ENCODE measurements around the gene APOO. TPM values are rescaled to one million over a fixed set of nuclear protein-coding genes. Genes with fewer than 3 reads are reported as not detected.

APOO gene
- total and polyA plus RNA-seq, 2 experiments from 2014 or later: 32.8 to 72.4 TPM

- Histone ChIP-seq H2AFZ (no peak overlapping the region), H3K4me1 (ENCODE audit: insufficient read depth) (no peaks in the 10 kb centered on the region), H3K79me2 (replicated peaks; ENCODE audit: insufficient read depth) (no peaks in the 10 kb centered on the region), H3K27ac (ENCODE audit: low read depth) (no peak overlapping the region), H3F3A (replicated peaks; ENCODE audit: low read depth) (no peaks in the 10 kb centered on the region), H3K36me3 (ENCODE audit: insufficient read depth) (no peaks in the 10 kb centered on the region), H3K4me3 (no peak overlapping the region), H3K4me2 (no peak overlapping the region), H4K20me1 (replicated peaks; ENCODE audit: insufficient read depth) (no peaks in the 10 kb centered on the region), H3K9me2 (ENCODE audit: insufficient read depth) (no peaks in the 10 kb centered on the region), H3K27me3 (ENCODE audit: insufficient read depth) (no peaks in the 10 kb centered on the region)
- ATAC-seq (no peak), DNase-seq (ENCODE audit: low spot score) (no peak)
- Mint-ChIP-seq H3K27me3 (ENCODE audit: insufficient read depth, low read depth, poor library complexity) (no peaks in the 10 kb centered on the region), H3K4me1 (peaks cover 14% of the 10 kb centered on the region; the same call in 2 of the 3 replicates), H3K9me3 (no peaks in the 10 kb centered on the region), H3K36me3 (ENCODE audit: low read depth) (no peaks in the 10 kb centered on the region), H3K4me3 (no peak overlapping the region), H3K27ac (no peak overlapping the region)
- TF ChIP-seq ZNF462 (CRISPR knock-in tag; IDR thresholded peaks at IDR 0.05) (no peak), STAT1 (IDR thresholded peaks at IDR 0.05; ENCODE audit: unreplicated experiment) (no peak), REST (IDR thresholded peaks at IDR 0.05; ENCODE audit: unreplicated experiment) (no peak), ZNF331 (CRISPR knock-in tag; IDR thresholded peaks at IDR 0.05; ENCODE audit: low read depth) (no peak), EZH2 (IDR thresholded peaks at IDR 0.05; ENCODE audit: low read depth, unreplicated experiment) (no peak)
These were observed 68.8 kb downstream of the APOO start for GRCh38 chrX:23838953-23839352.
